HCT116 (cell line): ENCODE data around the gene SLC25A19.

Source experiments
- CBX3 ChIP-seq: IDR thresholded peaks from 2 replicates; pipeline ENCODE4 v1.6.1; 2012; ENCODE audit warnings: low read depth
- EZH2 ChIP-seq: fragments of 200-600 bp; sonication (generic); IDR thresholded peaks from 2 replicates; pipeline ENCODE4 v1.6.1; 2017; ENCODE audit warnings: antibody characterized with exemption, mixed run types
- EZH2phosphoT487 ChIP-seq: fragments of 200-600 bp; IDR thresholded peaks from 2 replicates; pipeline ENCODE4 v1.6.1; 2018; ENCODE audit warnings: antibody characterized with exemption, borderline replicate concordance
- POLR2AphosphoS5 ChIP-seq: IDR thresholded peaks from 2 replicates; pipeline ENCODE4 v1.6.1; 2011; ENCODE audit warnings: mild to moderate bottlenecking, low read depth, low read length, moderate library complexity
- SRF ChIP-seq: IDR thresholded peaks from 2 replicates; pipeline ENCODE4 v1.6.1; 2012; ENCODE audit warnings: low read depth
- YY1 ChIP-seq: IDR thresholded peaks from 2 replicates; pipeline ENCODE4 v1.6.1; 2011; ENCODE audit warnings: low read length, low read depth, moderate library complexity, mild to moderate bottlenecking; ENCODE audit not compliant: insufficient replicate concordance; ENCODE audit errors: extremely low read depth
- TF ChIP-seq, protein P1 (sequence below): IDR thresholded peaks from 2 replicates; pipeline ENCODE4 v1.6.1; 2011; ENCODE audit warnings: mild to moderate bottlenecking, low read length, moderate library complexity; ENCODE audit not compliant: insufficient replicate concordance; ENCODE audit errors: extremely low read depth
- TF ChIP-seq, protein P2 (sequence below), 3 experiments: fragments of 200-600 bp in 1 of 3; sonication (generic) in 1 of 3; IDR thresholded peaks in 2 of 3; conservative IDR thresholded peaks in 1 of 3; 2 replicates each; pipeline ENCODE4 v1.5.1; 2012 to 2017; ENCODE audit warnings: low read depth in 2 of 3, low read length in 2 of 3, antibody characterized with exemption in 1 of 3, borderline replicate concordance in 1 of 3, control low read depth in 1 of 3, mild to moderate bottlenecking in 1 of 3, mixed read lengths in 1 of 3, mixed run types in 1 of 3, moderate library complexity in 1 of 3; ENCODE audit not compliant: insufficient read depth in 1 of 3
- TF ChIP-seq, protein P3 (sequence below): IDR thresholded peaks from 2 replicates; pipeline ENCODE4 v1.6.1; 2012; ENCODE audit warnings: low read depth

DNA sequence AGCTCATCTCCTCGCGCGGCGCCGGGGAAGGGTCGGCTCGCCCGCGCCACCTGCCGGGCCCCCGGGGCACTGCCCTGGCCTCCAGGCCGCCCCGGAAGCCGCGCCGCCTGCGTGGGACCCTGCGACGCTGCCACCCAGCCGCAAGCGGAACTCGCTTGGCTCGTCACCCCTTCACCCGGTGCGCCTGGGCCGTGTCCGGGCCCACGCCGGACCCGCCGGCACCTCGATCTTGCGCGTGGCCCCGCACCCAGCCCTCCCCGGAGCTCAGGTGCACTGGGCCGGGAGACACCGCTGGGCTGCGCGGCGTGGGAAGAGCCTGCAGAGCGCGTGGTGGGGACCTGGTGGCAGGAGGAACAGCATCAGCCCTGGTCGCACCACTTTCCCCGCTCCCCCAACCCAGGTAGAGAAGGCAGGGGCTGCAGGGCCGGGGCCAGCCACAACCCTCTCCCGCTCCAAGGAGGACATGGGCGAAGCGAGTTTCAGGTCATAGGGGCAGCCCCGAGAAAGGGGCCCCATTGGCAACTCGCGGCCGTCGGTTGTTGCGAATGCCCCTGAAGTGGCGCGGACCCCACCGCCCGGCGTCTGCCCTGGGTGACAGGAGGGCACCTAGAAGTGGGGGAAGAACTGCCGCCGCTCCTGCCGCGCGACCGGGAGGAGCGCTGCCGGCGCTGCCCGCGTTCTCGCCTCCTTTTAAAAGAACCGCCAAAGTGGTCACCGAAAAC, 17.8 kb downstream of the SLC25A19 start:
- TF ChIP-seq, protein P1, sequence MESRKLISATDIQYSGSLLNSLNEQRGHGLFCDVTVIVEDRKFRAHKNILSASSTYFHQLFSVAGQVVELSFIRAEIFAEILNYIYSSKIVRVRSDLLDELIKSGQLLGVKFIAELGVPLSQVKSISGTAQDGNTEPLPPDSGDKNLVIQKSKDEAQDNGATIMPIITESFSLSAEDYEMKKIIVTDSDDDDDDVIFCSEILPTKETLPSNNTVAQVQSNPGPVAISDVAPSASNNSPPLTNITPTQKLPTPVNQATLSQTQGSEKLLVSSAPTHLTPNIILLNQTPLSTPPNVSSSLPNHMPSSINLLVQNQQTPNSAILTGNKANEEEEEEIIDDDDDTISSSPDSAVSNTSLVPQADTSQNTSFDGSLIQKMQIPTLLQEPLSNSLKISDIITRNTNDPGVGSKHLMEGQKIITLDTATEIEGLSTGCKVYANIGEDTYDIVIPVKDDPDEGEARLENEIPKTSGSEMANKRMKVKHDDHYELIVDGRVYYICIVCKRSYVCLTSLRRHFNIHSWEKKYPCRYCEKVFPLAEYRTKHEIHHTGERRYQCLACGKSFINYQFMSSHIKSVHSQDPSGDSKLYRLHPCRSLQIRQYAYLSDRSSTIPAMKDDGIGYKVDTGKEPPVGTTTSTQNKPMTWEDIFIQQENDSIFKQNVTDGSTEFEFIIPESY, result peak; percentile 81
- TF ChIP-seq EZH2phosphoT487, result no peak
- TF ChIP-seq CBX3, result no peak
- TF ChIP-seq, protein P2, sequence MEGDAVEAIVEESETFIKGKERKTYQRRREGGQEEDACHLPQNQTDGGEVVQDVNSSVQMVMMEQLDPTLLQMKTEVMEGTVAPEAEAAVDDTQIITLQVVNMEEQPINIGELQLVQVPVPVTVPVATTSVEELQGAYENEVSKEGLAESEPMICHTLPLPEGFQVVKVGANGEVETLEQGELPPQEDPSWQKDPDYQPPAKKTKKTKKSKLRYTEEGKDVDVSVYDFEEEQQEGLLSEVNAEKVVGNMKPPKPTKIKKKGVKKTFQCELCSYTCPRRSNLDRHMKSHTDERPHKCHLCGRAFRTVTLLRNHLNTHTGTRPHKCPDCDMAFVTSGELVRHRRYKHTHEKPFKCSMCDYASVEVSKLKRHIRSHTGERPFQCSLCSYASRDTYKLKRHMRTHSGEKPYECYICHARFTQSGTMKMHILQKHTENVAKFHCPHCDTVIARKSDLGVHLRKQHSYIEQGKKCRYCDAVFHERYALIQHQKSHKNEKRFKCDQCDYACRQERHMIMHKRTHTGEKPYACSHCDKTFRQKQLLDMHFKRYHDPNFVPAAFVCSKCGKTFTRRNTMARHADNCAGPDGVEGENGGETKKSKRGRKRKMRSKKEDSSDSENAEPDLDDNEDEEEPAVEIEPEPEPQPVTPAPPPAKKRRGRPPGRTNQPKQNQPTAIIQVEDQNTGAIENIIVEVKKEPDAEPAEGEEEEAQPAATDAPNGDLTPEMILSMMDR (IDR thresholded peaks at IDR 0.05 in 2 of 3, conservative IDR thresholded peaks at IDR 0.05 in 1 of 3; ENCODE audit: borderline replicate concordance in 1 of 3, insufficient read depth in 1 of 3, low read depth in 2 of 3, low read length in 2 of 3), result peak in 2 of 3 experiments; percentile 54 to 61; a peak in 4 of 6 replicates
- TF ChIP-seq POLR2AphosphoS5, result peak; percentile 75
- TF ChIP-seq YY1, result peak; percentile 36
- TF ChIP-seq, protein P3, sequence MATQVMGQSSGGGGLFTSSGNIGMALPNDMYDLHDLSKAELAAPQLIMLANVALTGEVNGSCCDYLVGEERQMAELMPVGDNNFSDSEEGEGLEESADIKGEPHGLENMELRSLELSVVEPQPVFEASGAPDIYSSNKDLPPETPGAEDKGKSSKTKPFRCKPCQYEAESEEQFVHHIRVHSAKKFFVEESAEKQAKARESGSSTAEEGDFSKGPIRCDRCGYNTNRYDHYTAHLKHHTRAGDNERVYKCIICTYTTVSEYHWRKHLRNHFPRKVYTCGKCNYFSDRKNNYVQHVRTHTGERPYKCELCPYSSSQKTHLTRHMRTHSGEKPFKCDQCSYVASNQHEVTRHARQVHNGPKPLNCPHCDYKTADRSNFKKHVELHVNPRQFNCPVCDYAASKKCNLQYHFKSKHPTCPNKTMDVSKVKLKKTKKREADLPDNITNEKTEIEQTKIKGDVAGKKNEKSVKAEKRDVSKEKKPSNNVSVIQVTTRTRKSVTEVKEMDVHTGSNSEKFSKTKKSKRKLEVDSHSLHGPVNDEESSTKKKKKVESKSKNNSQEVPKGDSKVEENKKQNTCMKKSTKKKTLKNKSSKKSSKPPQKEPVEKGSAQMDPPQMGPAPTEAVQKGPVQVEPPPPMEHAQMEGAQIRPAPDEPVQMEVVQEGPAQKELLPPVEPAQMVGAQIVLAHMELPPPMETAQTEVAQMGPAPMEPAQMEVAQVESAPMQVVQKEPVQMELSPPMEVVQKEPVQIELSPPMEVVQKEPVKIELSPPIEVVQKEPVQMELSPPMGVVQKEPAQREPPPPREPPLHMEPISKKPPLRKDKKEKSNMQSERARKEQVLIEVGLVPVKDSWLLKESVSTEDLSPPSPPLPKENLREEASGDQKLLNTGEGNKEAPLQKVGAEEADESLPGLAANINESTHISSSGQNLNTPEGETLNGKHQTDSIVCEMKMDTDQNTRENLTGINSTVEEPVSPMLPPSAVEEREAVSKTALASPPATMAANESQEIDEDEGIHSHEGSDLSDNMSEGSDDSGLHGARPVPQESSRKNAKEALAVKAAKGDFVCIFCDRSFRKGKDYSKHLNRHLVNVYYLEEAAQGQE, result no peak
- no peak for TF ChIP-seq EZH2
- peak; percentile 77; the same call in 1 of the 2 replicates for TF ChIP-seq SRF
